Stimulated activated naive CD8-positive, alpha-beta T cell treated with anti-CD3 and anti-CD28 coated beads, Interleukin-15, Interleukin-2, amounts not matched to agents 100 U/mL and 50 U/mL, for 24 hours (primary cell): ENCODE results near the gene CAST.

Experiments
- ATAC-seq: fragments of 150-1000 bp; cut with Tn5 transposase; one replicate; pipeline ENCODE4 v1.10.0; 2021
- DNase-seq: peaks from one replicate; pipeline ENCODE4 v3.0.0; 2021

The CAST gene

DNA sequence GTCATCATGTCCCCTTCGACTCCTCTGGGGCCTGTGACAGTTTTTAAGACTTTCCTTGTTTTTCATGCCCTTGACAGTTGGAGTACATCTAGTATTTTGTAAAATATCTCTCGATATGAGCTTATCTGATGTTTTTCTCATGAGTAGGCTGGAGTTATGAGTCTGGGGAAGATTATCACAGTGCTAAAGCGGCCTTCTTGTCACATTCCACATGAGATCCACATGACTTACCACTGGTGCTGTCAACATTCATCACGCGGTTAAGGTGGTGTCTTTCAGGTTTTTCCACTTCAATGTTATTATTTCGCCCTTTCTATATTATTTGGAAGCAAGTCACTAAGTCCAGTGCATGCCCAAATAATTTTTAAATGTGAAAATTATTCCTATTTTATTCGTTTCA, 17.1 kb upstream of the CAST start:
- ATAC-seq (no peak), DNase-seq (no peak)

- ATAC-seq (no peak), DNase-seq (no peak)
These were observed 14.2 kb upstream of the CAST start for GRCh38 chr5:96648023-96648422.

DNA sequence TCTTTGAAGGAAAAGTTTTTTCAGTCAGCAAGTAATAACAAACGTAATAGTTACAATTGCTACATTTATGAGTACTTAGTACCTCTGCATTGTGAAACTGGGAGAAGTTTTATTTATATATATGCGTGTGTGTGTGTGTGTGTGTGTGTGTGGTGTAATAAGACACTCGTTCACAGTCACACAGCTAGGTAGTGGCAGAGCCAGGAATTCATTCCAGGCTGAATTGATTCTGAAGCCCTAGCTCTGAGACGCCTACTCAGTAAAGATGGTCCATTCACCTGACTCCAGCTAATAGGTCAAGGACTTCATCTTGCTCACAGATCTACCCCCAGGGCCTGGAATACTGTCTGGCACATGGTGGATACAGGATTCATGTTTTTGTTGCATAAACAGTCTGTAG, 13.6 kb upstream of the CAST start:
- ATAC-seq: no peak
- DNase-seq: no peak

DNA sequence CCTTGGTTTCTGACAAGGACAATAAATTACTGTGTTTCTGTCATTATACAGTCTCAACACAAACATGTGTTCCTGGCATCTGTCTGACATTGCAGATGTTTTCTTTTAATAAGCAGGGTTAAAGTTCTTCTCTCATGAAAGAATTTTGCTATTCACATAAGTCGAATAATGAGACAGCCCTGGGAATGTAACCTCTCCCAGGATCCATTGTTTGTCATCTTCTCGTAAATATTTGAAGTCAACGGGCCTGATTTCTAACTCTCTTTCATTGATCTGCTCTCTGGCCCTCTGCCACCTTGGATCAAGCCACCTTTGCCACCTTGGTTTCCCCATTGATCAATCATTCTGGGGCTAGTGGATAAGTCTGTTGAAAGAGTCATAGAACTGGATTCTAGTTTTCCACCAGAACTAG, 12.9 kb upstream of the CAST start:
- ATAC-seq (no peak), DNase-seq (no peak)

GRCh38 chr5:96649681-96650540, 12.3 kb upstream of the CAST start:
- ATAC-seq: no peak
- DNase-seq: no peak

- DNase-seq (no peak), ATAC-seq (no peak)
These were observed 11.1 kb upstream of the CAST start for GRCh38 chr5:96651047-96651446.

DNA sequence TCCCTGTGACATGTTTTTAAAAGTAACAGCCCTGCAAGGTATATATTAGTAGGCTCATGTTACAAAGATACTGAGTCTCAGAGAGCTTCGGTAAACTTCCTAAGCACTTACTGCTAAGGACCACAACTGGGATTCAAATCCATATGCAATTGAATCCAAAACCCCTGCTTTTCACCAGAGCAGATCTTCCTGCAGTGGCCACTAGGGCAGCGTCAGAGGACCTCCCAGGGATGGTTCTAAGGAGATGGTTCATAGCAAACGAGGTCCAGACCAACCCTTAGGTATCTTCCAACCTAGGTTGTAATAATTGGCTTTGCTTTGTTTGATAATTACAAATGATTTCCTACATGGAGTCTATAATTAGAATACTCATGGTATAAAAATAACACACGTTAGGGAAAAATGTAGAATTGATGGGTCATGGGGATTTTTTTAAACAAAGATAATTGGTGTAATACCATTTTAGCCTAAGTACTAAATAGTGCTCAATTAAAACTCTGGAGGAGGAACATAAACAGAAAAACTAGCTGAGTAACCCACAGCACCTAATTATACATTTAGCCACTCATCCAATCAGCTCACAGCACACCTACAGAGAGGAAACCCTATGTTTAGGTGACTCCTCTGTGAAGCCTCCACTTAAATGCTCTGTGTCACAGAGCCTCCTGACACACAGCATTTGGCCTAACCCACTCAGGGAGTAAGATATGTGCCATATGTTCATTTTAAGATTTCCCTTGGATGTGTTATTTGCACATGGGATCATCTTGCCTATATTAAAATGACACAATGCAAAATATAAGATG, 10.0 kb upstream of the CAST start:
- no peak for ATAC-seq
- DNase-seq: no peak

- no peak for ATAC-seq
These were observed 9.3 kb upstream of the CAST start for GRCh38 chr5:96652769-96653454.

GRCh38 chr5:96654209-96654608, 8.0 kb upstream of the CAST start:
- DNase-seq (no peak), ATAC-seq (no peak)

More at GRCh38 chr5:96652769-96653454, 9.3 kb upstream of the CAST start:
- no peak for DNase-seq

DNA sequence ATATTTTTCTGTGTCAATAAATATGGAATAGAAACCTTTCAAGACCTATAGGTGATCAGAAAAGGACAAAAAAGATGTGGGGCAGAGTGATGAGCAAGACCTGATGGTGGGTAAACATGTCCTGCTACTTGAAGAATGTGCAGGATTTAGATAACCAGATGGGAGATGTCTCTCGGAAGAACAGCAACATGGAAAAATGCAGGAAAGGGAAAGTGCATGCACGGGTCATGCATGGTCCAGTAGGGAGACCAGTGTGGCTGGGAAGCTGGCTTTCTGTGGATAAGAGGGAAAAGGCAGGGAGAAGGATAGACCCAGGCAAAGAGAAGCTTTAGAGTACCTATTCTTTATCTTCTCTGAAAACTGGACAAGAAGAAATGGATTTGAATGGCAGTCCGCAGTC, 7.1 kb upstream of the CAST start:
- DNase-seq: no peak
- no peak for ATAC-seq

DNA sequence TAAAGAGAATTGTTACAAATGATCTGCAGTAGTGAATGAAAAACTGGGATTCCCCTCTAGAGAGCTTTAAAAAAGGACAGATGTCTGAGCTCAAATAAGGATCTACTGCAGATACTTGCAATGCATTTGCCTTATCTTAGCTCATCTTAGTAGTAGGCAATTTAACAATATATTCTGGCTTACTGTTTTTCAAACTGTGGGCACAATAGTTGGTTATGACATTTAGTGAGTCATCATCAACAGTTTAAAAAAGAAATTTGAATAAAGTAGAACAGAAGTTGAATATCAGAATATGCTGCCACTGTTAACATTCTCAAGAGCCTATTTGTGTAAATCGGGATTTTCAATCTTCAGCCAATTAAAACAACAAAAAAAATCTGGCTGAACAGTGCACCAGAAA, 6.7 kb upstream of the CAST start:
- DNase-seq: no peak
- ATAC-seq: no peak

DNA sequence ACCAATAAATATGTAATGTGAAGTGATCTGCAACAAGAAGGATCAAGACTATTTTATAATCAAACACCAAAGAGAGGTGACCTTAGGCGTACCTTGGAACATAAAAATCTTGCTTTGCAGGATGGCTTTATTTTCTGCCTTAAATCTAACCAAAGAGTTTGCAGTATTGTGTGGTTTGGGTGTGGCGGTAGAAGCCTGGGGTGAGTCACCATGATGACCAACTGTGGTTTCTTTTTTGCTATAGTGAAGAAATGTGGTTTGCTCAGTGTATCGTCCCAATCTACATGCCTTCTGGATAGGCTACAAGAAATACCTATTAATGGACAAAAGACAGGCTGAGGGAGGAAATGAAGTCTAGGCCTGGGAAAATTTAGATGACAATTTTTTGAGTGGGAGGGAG, 5.1 kb upstream of the CAST start:
- peak; percentile 43 for DNase-seq
- peak; percentile 57 for ATAC-seq

DNA sequence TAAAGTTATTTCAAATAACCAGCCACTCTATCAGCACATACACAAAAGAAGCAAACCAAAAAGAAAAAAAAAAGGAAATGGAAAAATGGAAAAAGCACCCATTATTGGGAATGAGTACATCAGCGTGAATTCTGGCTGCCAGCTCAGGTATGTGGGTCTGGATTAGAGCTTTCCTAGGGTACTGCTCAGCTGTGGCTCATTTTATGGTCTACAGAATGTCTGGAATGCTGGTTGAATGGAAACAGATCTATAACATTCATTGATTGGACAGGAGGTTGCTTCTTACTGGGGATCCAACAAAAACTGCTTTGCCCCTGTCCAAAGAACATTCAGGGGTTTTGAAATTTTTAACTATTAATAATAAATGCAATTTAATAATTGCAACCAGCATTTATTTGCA, 3.9 kb upstream of the CAST start:
- DNase-seq (no peak), ATAC-seq (no peak)

DNA sequence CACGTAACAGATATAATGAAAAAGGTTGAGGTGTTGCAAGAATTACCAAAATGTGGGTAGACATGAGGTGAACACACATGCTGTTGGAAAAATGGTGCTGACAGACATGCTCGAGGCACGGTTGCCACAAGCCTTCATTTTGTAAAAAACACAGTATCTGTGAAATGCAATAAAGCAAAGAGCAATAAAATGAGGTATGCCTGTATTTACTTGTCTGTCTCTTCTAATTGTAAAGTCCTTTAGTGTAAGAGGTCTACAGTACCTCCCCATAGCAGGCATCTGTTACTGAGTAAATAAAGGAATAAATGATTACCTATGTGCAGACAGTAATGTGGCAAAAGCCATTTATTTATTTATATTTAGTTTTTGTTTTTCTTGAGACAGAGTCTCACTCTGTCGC, 3.0 kb upstream of the CAST start:
- ATAC-seq: no peak
- DNase-seq: no peak

GRCh38 chr5:96660971-96661854, 963 bp upstream of the CAST start:
- DNase-seq: peak; percentile 33
- ATAC-seq: no peak

DNA sequence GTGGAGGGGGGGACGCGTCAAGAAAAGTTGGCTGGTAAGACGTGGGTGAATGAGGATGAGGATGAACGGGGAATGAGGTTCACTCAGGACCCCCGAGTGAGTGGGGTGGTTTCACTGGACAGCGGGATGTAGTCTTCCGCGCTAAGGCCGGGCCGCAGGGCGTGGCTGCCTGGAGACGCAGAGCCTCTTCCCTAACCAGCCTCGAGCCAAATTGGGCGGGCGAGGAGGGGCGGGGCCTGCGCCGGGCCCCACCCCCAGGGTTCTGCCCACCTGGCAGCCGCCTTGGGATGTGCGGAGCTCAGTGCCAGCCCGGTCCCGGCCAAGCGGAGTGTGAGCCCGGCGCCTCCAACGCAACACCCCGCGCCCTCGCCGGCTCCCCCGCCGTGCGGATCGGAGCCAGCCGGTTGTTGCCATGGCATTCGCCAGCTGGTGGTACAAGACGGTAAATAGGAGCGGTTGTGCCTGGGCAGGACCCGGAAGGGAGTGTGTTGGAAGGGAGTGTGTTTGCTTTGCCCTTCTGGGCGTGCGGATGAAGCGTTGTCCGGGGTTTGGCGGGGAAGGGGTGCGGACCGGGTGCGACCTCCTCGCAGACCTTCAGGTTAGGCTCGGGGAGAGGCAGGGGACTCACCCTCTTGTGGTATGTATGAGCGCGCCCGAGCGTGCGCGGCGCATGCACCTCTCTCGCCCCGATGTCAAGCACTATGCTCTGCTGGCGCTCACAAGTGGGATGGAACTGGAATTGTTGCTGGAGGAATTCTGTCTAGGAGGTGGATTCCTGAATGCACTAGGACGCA, 746 bp downstream of the CAST start:
- peak; percentile 90 for DNase-seq

DNA sequence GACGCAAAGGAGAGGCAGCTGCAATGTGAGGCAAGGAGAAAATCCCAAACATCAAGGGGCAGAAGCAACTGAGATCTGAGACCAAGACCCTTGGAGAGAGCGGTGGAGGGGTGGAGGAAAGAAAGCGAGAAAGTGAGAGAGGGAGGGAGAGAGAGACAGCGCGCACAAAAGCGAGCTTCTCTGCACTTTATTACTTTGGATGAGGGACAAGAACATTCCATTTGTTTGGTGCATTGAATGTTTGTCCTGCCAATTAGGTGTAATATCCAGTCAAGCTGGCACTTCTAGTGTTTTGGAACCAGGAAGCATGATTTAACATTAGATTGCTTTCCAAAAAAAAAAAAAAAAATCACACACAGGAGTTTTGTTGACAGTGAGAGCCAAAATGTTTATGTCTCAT, 1.4 kb downstream of the CAST start:
- ATAC-seq (no peak), DNase-seq (no peak)

More for the DNA sequence above, 746 bp downstream of the CAST start:
- ATAC-seq: peak; percentile 88

DNA sequence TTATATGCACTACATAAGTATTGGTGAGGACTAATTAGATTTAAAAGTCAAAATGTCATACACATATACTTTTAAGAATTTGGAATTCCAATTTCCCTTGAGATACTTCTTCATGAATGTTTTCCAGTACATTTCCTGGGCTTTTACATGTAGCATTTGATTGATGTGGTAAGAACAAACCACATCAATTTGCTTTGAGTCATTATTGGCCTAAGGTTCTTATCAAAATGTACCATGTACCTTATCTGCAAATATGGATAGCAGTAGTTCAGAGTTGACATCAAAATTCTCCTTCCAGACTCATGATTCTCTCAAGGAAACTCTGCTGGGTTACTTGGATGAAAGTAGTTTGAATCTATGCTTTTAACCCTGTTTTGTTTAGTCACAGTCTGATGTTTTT, 2.5 kb downstream of the CAST start:
- DNase-seq (no peak), ATAC-seq (no peak)

DNA sequence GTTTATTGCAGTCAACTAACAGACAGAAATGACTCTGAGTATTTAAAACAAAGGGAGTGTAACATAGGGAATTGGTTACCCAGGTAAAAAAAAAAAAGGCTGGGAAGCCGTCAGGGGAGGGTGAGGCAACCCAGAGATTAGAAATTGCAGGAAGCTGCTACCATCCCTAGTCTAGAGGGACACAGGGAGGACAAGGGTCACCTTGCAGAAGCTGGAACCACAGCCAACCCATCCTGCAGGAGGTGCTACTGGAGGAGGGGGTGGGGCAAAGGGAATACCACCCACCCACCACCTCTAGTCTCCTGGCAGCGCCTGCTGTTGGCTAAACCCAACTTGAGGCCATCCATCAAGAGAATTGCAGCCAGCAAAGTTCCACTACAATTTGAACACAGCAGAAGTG, 6.5 kb downstream of the CAST start:
- ATAC-seq (no peak), DNase-seq (no peak)

DNA sequence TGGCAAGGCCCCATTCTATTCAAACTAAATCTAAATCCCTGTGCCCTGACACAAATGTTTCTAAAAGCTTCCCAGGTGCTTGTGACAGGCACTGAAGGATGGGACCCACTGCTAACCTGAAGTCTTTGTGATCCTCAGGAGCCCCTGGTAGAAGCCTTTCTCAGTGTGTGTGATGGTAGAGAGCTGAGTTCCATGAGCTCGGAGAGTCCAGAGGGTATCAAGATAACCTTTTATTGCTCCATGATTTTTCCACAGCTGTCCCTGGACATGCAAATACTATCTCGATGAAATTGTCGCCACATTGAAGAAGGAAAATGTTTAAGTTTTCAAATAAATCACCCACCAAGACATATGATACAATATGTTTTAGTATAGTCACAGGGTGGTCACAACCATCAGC, 7.7 kb downstream of the CAST start:
- ATAC-seq: no peak
- DNase-seq: no peak

DNA sequence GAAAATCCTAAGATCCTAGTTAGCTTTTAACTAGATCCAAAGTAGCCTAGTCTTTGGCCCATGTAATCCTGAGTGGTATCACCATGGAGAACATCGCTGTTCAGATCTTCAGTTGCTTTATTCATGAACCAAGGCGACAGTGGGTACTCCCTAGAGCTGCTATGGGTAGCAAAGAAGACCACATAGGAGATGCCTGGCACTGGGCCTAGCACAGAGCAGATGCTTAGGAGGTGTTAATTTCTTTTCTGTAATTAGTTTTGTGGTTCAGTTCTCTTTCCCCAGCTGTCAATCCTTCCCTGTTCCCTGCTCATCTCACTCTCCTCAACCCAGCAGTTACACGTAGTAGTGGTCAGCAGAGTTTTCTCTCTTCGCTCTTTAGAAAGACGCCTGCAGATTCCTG, 9.3 kb downstream of the CAST start:
- no peak for ATAC-seq

More for the DNA sequence above, 9.3 kb downstream of the CAST start:
- DNase-seq: no peak
